Effector CD4-positive, alpha-beta T cell (primary cell): ENCODE data around the gene BMP7.
"Not testable (repeated sequence)": the region's sequence is repeated elsewhere in the genome, so short reads cannot be mapped to it uniquely, and the experiment has no call there.

Experiments
- DNase-seq: peaks from one replicate; pipeline ENCODE4 v3.0.0-alpha.2; 2020

BMP7 gene

GRCh38 chr20:57165427-57166004 lies 100.9 kb downstream of the BMP7 start:
- DNase-seq: no peak

GRCh38 chr20:57164872-57165271 lies 101.6 kb downstream of the BMP7 start:
- no peak for DNase-seq

- no peak for DNase-seq
Measured at GRCh38 chr20:57163041-57163440, 103.4 kb downstream of the BMP7 start.

- no peak for DNase-seq
Measured at GRCh38 chr20:57162362-57162652, 104.1 kb downstream of the BMP7 start.

- no peak for DNase-seq
Measured at GRCh38 chr20:57161478-57162361, 104.7 kb downstream of the BMP7 start.

- no peak for DNase-seq
Measured at GRCh38 chr20:57160985-57161384, 105.5 kb downstream of the BMP7 start.

- no peak for DNase-seq
Measured at GRCh38 chr20:57159945-57160610, 106.4 kb downstream of the BMP7 start.

- no peak for DNase-seq
Measured at GRCh38 chr20:57159193-57159851, 107.1 kb downstream of the BMP7 start.

- no peak for DNase-seq
Measured at GRCh38 chr20:57158474-57158873, 108.0 kb downstream of the BMP7 start.

- DNase-seq: not testable (repeated sequence)
Measured at GRCh38 chr20:57157787-57158186, 108.7 kb downstream of the BMP7 start.

- DNase-seq: no peak
Measured at GRCh38 chr20:57157106-57157691, 109.2 kb downstream of the BMP7 start.

GRCh38 chr20:57156011-57156729 lies 110.3 kb downstream of the BMP7 start:
- DNase-seq: no peak

GRCh38 chr20:57155415-57155814 lies 111.0 kb downstream of the BMP7 start:
- DNase-seq: no peak

- DNase-seq: no peak
Measured at GRCh38 chr20:57153238-57153905, 113.1 kb downstream of the BMP7 start.

GRCh38 chr20:57152557-57152956 lies 113.9 kb downstream of the BMP7 start:
- no peak for DNase-seq

GRCh38 chr20:57150559-57150958 lies 115.9 kb downstream of the BMP7 start:
- DNase-seq: no peak

GRCh38 chr20:57148263-57148662 lies 118.2 kb downstream of the BMP7 start:
- no peak for DNase-seq

GRCh38 chr20:57147185-57147584 lies 119.3 kb downstream of the BMP7 start:
- no peak for DNase-seq

GRCh38 chr20:57146155-57146554 lies 120.3 kb downstream of the BMP7 start:
- no peak for DNase-seq

GRCh38 chr20:57145089-57145631 lies 121.3 kb downstream of the BMP7 start:
- no peak for DNase-seq

GRCh38 chr20:57143173-57143572 lies 123.3 kb downstream of the BMP7 start:
- no peak for DNase-seq

GRCh38 chr20:57142667-57143066 lies 123.8 kb downstream of the BMP7 start:
- no peak for DNase-seq
